Liver (tissue), 9 donors: ENCODE measurements around the gene RCN2. TPM values are rescaled to one million over a fixed set of nuclear protein-coding genes. Genes with fewer than 3 reads are reported as not detected.

Experiments
- DNase-seq: peaks from one replicate; pipeline ENCODE4 v3.0.0-alpha.2; 2017; ENCODE audit warnings: low spot score
- H3K27ac ChIP-seq, 2 donors: one replicate each; pipeline ENCODE4 v1.7.0; 2013; ENCODE audit warnings: inconsistent platforms in 2 of 2, low read length in 2 of 2, control low read depth in 1 of 2, low read depth in 1 of 2, mild to moderate bottlenecking in 1 of 2
- H3K27me3 ChIP-seq, 4 donors: one replicate each; pipeline versions ENCODE4 v1.6.1 to v1.7.0; 2013; ENCODE audit warnings: low read length in 3 of 4, inconsistent platforms in 1 of 4, mild to moderate bottlenecking in 1 of 4, moderate library complexity in 1 of 4; ENCODE audit not compliant: control insufficient read depth in 4 of 4, insufficient read depth in 4 of 4
- H3K36me3 ChIP-seq, 4 donors: one replicate each; pipeline versions ENCODE4 v1.6.1 to v1.7.0; 2013; ENCODE audit warnings: low read length in 3 of 4, mild to moderate bottlenecking in 3 of 4, low read depth in 1 of 4, moderate library complexity in 1 of 4; ENCODE audit not compliant: control insufficient read depth in 4 of 4, insufficient read depth in 3 of 4
- H3K4me1 ChIP-seq, 4 donors: one replicate each; pipeline versions ENCODE4 v1.6.1 to v1.7.0; 2013; ENCODE audit warnings: low read length in 3 of 4, mild to moderate bottlenecking in 3 of 4, moderate library complexity in 1 of 4; ENCODE audit not compliant: control insufficient read depth in 4 of 4, insufficient read depth in 4 of 4
- H3K4me3 ChIP-seq, 3 donors: one replicate each; pipeline versions ENCODE4 v1.6.1 to v1.7.0; 2013; ENCODE audit warnings: low read length in 3 of 3, control low read depth in 1 of 3, low read depth in 1 of 3, mild to moderate bottlenecking in 1 of 3
- H3K9ac ChIP-seq, 2 donors: one replicate each; pipeline ENCODE4 v1.7.0; 2013; ENCODE audit warnings: low read length in 2 of 2, mild to moderate bottlenecking in 2 of 2, moderate library complexity in 2 of 2, control low read depth in 1 of 2, low read depth in 1 of 2
- H3K9me3 ChIP-seq, 4 donors: one replicate each; pipeline versions ENCODE4 v1.6.1 to v1.7.0; 2013; ENCODE audit warnings: low read length in 3 of 4; ENCODE audit not compliant: control insufficient read depth in 4 of 4
- FOXA1 ChIP-seq: IDR thresholded peaks from 2 replicates; pipeline ENCODE4 v1.6.1; 2016; ENCODE audit warnings: antibody characterized with exemption
- FOXA2 ChIP-seq: IDR thresholded peaks from 2 replicates; pipeline ENCODE4 v1.6.1; 2016; ENCODE audit warnings: antibody characterized with exemption
- HNF4A ChIP-seq, 2 donors: conservative IDR thresholded peaks; 2 replicates each; pipeline ENCODE4 v1.6.1; 2016; ENCODE audit warnings: antibody characterized with exemption in 2 of 2, mild to moderate bottlenecking in 2 of 2
- JUND ChIP-seq, 2 donors: IDR thresholded peaks; 2 replicates each; pipeline ENCODE4 v1.6.1; 2016; ENCODE audit warnings: antibody characterized with exemption in 2 of 2
- NR2F2 ChIP-seq: IDR thresholded peaks from 2 replicates; pipeline ENCODE4 v1.6.1; 2016; ENCODE audit warnings: antibody characterized with exemption
- RAD21 ChIP-seq, 2 donors: IDR thresholded peaks; 2 replicates each; pipeline ENCODE4 v1.6.1; 2016; ENCODE audit warnings: antibody characterized with exemption in 2 of 2, mild to moderate bottlenecking in 2 of 2
- RXRA ChIP-seq, 2 donors: IDR thresholded peaks; 2 replicates each; pipeline ENCODE4 v1.6.1; 2017 to 2018; ENCODE audit warnings: antibody characterized with exemption in 2 of 2, mild to moderate bottlenecking in 1 of 2
- SP1 ChIP-seq: IDR thresholded peaks from 2 replicates; pipeline ENCODE4 v1.6.1; 2018; ENCODE audit warnings: antibody characterized with exemption, mild to moderate bottlenecking
- TAF1 ChIP-seq: conservative IDR thresholded peaks from 2 replicates; pipeline ENCODE4 v1.6.1; 2016; ENCODE audit warnings: antibody characterized with exemption, mild to moderate bottlenecking
- WGBS: extraction: QIAGEN DNeasy Blood & Tissue Kit; methylation state at CpG from one replicate; pipeline ENCODE4 v1.1.7; 2013; 5-methylcytosine and 5-hydroxymethylcytosine counted together
- polyA plus RNA-seq, 2 donors: library from polyadenylated mRNA; stranded (reverse) in 1 of 2; unstranded in 1 of 2; fragments of 200-250 nt in 1 of 2; fragments of >200 nt in 1 of 2; fragmentation: Nextera tagmentation in 1 of 2; extraction: Ambion mirVana in 1 of 2; gene quantifications; one replicate each; pipeline versions ENCODE4 v1.2.1 to v1.2.3, GENCODE V29; 2013 to 2015
- total RNA-seq, 2 donors: library from RNA; depleted of rRNA; stranded (reverse); fragments of >200 nt; gene quantifications; one replicate each; pipeline ENCODE4 v1.2.3, GENCODE V29; 2014
- TF ChIP-seq, protein P1 (sequence below): IDR thresholded peaks from 2 replicates; pipeline ENCODE4 v1.6.1; 2016; ENCODE audit warnings: antibody characterized with exemption
- TF ChIP-seq, protein P2 (sequence below): IDR thresholded peaks from 2 replicates; pipeline ENCODE4 v1.6.1; 2016; ENCODE audit warnings: antibody characterized with exemption
- TF ChIP-seq, protein P3 (sequence below): IDR thresholded peaks from 2 replicates; pipeline ENCODE4 v1.6.1; 2016; ENCODE audit warnings: antibody characterized with exemption, mild to moderate bottlenecking
- TF ChIP-seq, protein P4 (sequence below): IDR thresholded peaks from 2 replicates; pipeline ENCODE4 v1.6.1; 2016; ENCODE audit warnings: antibody characterized with exemption
- donor health status: healthy.
- donor health status: healthy.
- donor health status: healthy.
- donor health status: healthy.
- donor health status: healthy.

Gene RCN2
- total and polyA plus RNA-seq, 4 donors = 8.7 to 28.2 (median 15.1) TPM

DNA sequence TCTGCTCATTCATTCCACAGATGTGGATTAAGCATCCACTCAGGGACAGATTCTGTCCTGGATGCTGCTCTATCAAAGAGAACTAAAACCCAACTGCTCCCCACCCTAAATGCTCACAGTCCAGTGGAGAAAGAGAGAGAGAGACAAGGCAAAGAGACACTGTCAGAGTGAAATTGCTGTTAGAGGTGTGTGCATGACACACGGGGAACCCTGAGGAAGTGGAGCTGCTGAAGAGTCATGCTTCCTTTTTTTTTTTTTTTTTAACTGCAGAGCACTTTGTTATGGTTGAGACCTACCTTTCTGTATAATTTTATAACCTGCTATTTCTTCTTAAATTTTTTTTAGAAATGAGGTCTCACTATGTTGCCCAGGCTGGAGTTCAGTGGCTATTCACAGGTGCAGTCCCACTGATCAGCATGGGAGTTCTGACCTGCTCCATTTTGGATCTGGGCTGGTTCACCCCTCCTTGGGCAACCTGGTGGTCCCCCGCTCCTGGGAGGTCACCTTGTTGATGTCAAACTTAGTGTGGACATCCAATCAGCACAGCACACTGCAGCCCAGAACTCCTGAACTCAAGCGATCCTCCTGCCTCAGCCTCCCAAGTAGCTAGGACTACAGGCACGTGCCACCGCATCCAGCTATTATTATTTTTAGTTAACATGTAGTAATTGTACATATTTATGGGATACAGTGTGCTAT, 45.2 kb downstream of the RCN2 start:
- H3K9me3 ChIP-seq = peaks cover 0 to 2% (median 0%) of the 10 kb centered on the region in 4 donors
- DNase-seq = no peak

DNA sequence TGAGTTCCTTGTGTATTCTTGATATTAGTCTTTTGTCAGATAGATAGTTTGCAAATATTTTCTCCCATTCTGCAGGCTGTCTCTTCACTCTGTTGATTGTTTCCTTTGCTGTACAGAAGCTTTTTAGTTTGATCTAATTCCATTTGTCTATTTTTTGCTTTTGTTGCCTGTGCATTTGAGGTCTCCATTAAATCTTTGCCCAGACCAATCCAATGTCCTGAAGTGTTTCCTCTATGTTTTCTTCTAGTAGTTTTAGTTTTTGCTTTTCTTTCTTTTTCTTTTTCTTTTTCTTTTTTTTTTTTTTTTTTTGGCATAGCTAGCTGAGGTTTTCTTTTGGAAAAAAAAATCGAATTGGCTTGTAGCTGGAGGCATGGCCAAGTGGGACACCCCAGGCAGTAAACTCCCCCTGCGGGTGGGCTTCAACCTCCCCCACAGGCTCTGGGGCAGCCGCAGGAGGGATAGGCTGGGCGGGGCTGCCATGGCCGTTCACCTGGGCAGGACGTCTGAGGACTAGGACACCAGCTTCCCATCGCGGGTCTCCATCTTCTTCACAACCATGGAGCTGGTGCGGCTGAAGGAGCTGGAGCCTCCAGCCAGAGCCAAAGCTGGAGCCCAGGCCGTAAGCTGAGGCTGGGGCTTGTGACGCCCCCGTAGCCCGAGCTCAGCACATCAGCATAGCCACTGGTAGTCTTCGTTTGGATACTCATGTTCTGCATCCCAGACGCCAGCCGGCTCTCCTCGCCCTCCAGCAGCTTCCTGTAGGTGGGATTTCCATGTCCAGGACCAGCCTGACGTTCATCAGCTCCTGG, 47.2 kb downstream of the RCN2 start:
- no peaks in the 10 kb centered on the region for H3K4me1 ChIP-seq
- no peak for DNase-seq
- TF ChIP-seq TAF1 (no peak), HNF4A (conservative IDR thresholded peaks at IDR 0.05) (no peak), FOXA1 (no peak), NR2F2 (no peak)
- TF ChIP-seq, protein P1, sequence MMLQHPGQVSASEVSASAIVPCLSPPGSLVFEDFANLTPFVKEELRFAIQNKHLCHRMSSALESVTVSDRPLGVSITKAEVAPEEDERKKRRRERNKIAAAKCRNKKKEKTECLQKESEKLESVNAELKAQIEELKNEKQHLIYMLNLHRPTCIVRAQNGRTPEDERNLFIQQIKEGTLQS = no peak
- TF ChIP-seq, protein P2, sequence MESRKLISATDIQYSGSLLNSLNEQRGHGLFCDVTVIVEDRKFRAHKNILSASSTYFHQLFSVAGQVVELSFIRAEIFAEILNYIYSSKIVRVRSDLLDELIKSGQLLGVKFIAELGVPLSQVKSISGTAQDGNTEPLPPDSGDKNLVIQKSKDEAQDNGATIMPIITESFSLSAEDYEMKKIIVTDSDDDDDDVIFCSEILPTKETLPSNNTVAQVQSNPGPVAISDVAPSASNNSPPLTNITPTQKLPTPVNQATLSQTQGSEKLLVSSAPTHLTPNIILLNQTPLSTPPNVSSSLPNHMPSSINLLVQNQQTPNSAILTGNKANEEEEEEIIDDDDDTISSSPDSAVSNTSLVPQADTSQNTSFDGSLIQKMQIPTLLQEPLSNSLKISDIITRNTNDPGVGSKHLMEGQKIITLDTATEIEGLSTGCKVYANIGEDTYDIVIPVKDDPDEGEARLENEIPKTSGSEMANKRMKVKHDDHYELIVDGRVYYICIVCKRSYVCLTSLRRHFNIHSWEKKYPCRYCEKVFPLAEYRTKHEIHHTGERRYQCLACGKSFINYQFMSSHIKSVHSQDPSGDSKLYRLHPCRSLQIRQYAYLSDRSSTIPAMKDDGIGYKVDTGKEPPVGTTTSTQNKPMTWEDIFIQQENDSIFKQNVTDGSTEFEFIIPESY = no peak
- TF ChIP-seq, protein P3, sequence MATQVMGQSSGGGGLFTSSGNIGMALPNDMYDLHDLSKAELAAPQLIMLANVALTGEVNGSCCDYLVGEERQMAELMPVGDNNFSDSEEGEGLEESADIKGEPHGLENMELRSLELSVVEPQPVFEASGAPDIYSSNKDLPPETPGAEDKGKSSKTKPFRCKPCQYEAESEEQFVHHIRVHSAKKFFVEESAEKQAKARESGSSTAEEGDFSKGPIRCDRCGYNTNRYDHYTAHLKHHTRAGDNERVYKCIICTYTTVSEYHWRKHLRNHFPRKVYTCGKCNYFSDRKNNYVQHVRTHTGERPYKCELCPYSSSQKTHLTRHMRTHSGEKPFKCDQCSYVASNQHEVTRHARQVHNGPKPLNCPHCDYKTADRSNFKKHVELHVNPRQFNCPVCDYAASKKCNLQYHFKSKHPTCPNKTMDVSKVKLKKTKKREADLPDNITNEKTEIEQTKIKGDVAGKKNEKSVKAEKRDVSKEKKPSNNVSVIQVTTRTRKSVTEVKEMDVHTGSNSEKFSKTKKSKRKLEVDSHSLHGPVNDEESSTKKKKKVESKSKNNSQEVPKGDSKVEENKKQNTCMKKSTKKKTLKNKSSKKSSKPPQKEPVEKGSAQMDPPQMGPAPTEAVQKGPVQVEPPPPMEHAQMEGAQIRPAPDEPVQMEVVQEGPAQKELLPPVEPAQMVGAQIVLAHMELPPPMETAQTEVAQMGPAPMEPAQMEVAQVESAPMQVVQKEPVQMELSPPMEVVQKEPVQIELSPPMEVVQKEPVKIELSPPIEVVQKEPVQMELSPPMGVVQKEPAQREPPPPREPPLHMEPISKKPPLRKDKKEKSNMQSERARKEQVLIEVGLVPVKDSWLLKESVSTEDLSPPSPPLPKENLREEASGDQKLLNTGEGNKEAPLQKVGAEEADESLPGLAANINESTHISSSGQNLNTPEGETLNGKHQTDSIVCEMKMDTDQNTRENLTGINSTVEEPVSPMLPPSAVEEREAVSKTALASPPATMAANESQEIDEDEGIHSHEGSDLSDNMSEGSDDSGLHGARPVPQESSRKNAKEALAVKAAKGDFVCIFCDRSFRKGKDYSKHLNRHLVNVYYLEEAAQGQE = no peak
- TF ChIP-seq, protein P4, sequence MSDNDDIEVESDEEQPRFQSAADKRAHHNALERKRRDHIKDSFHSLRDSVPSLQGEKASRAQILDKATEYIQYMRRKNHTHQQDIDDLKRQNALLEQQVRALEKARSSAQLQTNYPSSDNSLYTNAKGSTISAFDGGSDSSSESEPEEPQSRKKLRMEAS = no peak

More for the DNA sequence above, 45.2 kb downstream of the RCN2 start:
- Histone ChIP-seq H3K9ac (no peak overlapping the region), H3K27ac (no peak overlapping the region), H3K4me1 (no peaks in the 10 kb centered on the region), H3K27me3 (no peaks in the 10 kb centered on the region), H3K4me3 (no peak overlapping the region), H3K36me3 (no peaks in the 10 kb centered on the region)
- TF ChIP-seq, protein P3 = no peak
- TF ChIP-seq, protein P2 = no peak
- TF ChIP-seq JUND (IDR thresholded peaks at IDR 0.05) = no peak
- no peak for TF ChIP-seq SP1
- no peak for TF ChIP-seq FOXA1
- no peak for TF ChIP-seq NR2F2
- no peak for TF ChIP-seq RAD21 (IDR thresholded peaks at IDR 0.05)
- TF ChIP-seq RXRA (IDR thresholded peaks at IDR 0.05) = no peak
- no peak for TF ChIP-seq FOXA2
- TF ChIP-seq TAF1 = no peak
- TF ChIP-seq, protein P1 = no peak
- 85% methylated on average over 5 of the region's 5 CpGs for WGBS

More for the DNA sequence above, 47.2 kb downstream of the RCN2 start:
- H3K27ac ChIP-seq = no peak overlapping the region
- H3K9me3 ChIP-seq = peaks cover 0 to 2% (median 0%) of the 10 kb centered on the region in 4 donors
- H3K9ac ChIP-seq = no peak overlapping the region
- H3K36me3 ChIP-seq = no peaks in the 10 kb centered on the region
- no peak overlapping the region for H3K4me3 ChIP-seq
- no peaks in the 10 kb centered on the region for H3K27me3 ChIP-seq
- 89% methylated on average over 18 of the region's 18 CpGs for WGBS
